MCF 10A (cell line): ENCODE results near the gene B4GALT5. TPM values are rescaled to one million over a fixed set of nuclear protein-coding genes. Genes with fewer than 3 reads are reported as not detected.

Experiments used
- BruUV-seq: library from RNA; stranded (reverse); fragments of 400-500 nt; replicated peaks from 2 replicates; lab custom pipeline; 2021; lab: Mats Ljungman, UMichigan
- CTCF ChIA-PET: fragments of 300-600 bp; sonication (Branson Sonifier 250); formaldehyde crosslinking; extraction: SDS; loops from one replicate; lab custom pipeline; 2021; ENCODE audit warnings: antibody characterized with exemption, inconsistent platforms; lab: Yijun Ruan, JAX
- POLR2A ChIA-PET: fragments of 300-600, 350-650 bp; sonication (Branson Sonifier 250); formaldehyde crosslinking; extraction: SDS; loops from one replicate; lab custom pipeline; 2020; ENCODE audit warnings: antibody characterized with exemption, inconsistent platforms; lab: Yijun Ruan, JAX
- DNase-seq: peaks from one replicate; pipeline ENCODE4 v3.0.0-alpha.2; 2018; ENCODE audit not compliant: unreplicated experiment
- H3K27ac Mint-ChIP-seq: one replicate; pipeline ENCODE4 v1.8.0; 2022; ENCODE audit warnings: mild to moderate bottlenecking, low read depth, mixed read lengths; ENCODE audit not compliant: unreplicated experiment
- H3K27me3 Mint-ChIP-seq: one replicate; pipeline ENCODE4 v1.8.0; 2022; ENCODE audit warnings: mixed read lengths; ENCODE audit not compliant: insufficient read depth, unreplicated experiment
- H3K36me3 Mint-ChIP-seq: one replicate; pipeline ENCODE4 v1.8.0; 2022; ENCODE audit warnings: mild to moderate bottlenecking, moderate library complexity, mixed read lengths; ENCODE audit not compliant: insufficient read depth, unreplicated experiment
- H3K4me1 Mint-ChIP-seq: one replicate; pipeline ENCODE4 v1.8.0; 2022; ENCODE audit warnings: mixed read lengths; ENCODE audit not compliant: insufficient read depth, unreplicated experiment
- H3K4me3 Mint-ChIP-seq: one replicate; pipeline ENCODE4 v1.8.0; 2022; ENCODE audit warnings: mild to moderate bottlenecking, moderate library complexity, mixed read lengths; ENCODE audit not compliant: unreplicated experiment
- H3K9me3 Mint-ChIP-seq: one replicate; pipeline ENCODE4 v1.8.0; 2022; ENCODE audit warnings: mixed read lengths; ENCODE audit not compliant: unreplicated experiment
- CTCF ChIP-seq: fragments of 200-600 bp; IDR thresholded peaks from one replicate; pipeline ENCODE4 v1.8.0; 2022; ENCODE audit warnings: antibody characterized with exemption, mild to moderate bottlenecking; ENCODE audit not compliant: unreplicated experiment
- intact Hi-C: fragments of 100-400 bp; cut with micrococcal nuclease; formaldehyde crosslinking; loops from 2 replicates; pipeline ENCODE4 v1.14.1; 2022
- total RNA-seq: library from RNA; stranded (reverse); gene quantifications from 2 replicates; pipeline ENCODE4 v1.2.3, GENCODE V29; 2022

B4GALT5 gene
- total RNA-seq, 1 experiment from 2014 or later = 17.1 TPM

- BruUV-seq = no TSS peak
- no peaks in the 10 kb centered on the region for H3K4me1 Mint-ChIP-seq
- POLR2A ChIA-PET = interaction anchor here (0.5 to 0.9 kb wide), 2 partner anchors 13 to 91 kb away, joined by 3 to 5 read pairs; no protein-coding TSS in a partner anchor
These were observed 40.9 kb upstream of the B4GALT5 start for GRCh38 chr20:49754596-49754995.

GRCh38 chr20:49753133-49753532 is 39.5 kb upstream of the B4GALT5 start:
- TF ChIP-seq CTCF = no peak
- H3K27ac Mint-ChIP-seq = no peak overlapping the region
- H3K4me3 Mint-ChIP-seq = no peak overlapping the region
- ChIA-PET CTCF (interaction anchor here (0.8 kb wide), 1 partner anchor 93 kb away, joined by 3 read pairs; no protein-coding TSS in a partner anchor), POLR2A (no interaction called here)
- no peaks in the 10 kb centered on the region for H3K27me3 Mint-ChIP-seq
- DNase-seq = no peak
- H3K36me3 Mint-ChIP-seq = no peaks in the 10 kb centered on the region
- BruUV-seq = no TSS peak
- intact Hi-C loops = no loop called here
- no peaks in the 10 kb centered on the region for H3K9me3 Mint-ChIP-seq
- no peaks in the 10 kb centered on the region for H3K4me1 Mint-ChIP-seq

More at GRCh38 chr20:49754596-49754995, 40.9 kb upstream of the B4GALT5 start:
- intact Hi-C loops = no loop called here
- Mint-ChIP-seq H3K4me3 (no peak overlapping the region), H3K27ac (no peak overlapping the region), H3K9me3 (no peaks in the 10 kb centered on the region), H3K36me3 (no peaks in the 10 kb centered on the region), H3K27me3 (no peaks in the 10 kb centered on the region)
- no peak for TF ChIP-seq CTCF
- DNase-seq = no peak
- CTCF ChIA-PET = interaction anchor here (0.7 to 1.1 kb wide), 2 partner anchors 22 to 40 kb away, joined by 3 read pairs; no protein-coding TSS in a partner anchor

- H3K27ac Mint-ChIP-seq = no peak overlapping the region
- H3K36me3 Mint-ChIP-seq = no peaks in the 10 kb centered on the region
- intact Hi-C loops = no loop called here
- DNase-seq = no peak
- H3K4me3 Mint-ChIP-seq = no peak overlapping the region
- no peaks in the 10 kb centered on the region for H3K9me3 Mint-ChIP-seq
- no peaks in the 10 kb centered on the region for H3K27me3 Mint-ChIP-seq
- TF ChIP-seq CTCF = no peak
- no TSS peak for BruUV-seq
- ChIA-PET POLR2A (interaction anchor here (0.7 kb wide), 1 partner anchor 21 kb away, joined by 5 read pairs; no protein-coding TSS in a partner anchor), CTCF (interaction anchor here (0.9 kb wide), 1 partner anchor 11 kb away, joined by 3 read pairs; no protein-coding TSS in a partner anchor)
- no peaks in the 10 kb centered on the region for H3K4me1 Mint-ChIP-seq
These were observed 38.7 kb upstream of the B4GALT5 start for GRCh38 chr20:49752201-49752903.

- Mint-ChIP-seq H3K9me3 (no peaks in the 10 kb centered on the region), H3K27me3 (no peaks in the 10 kb centered on the region), H3K4me3 (no peak overlapping the region), H3K4me1 (no peaks in the 10 kb centered on the region), H3K27ac (no peak overlapping the region), H3K36me3 (no peaks in the 10 kb centered on the region)
- intact Hi-C loops = no loop called here
- POLR2A ChIA-PET = no interaction called here
- CTCF ChIA-PET = interaction anchor here (0.9 kb wide), 1 partner anchor 10 kb away, joined by 3 read pairs; no protein-coding TSS in a partner anchor
- TF ChIP-seq CTCF = no peak
- no peak for DNase-seq
- BruUV-seq = no TSS peak
These were observed 37.7 kb upstream of the B4GALT5 start for GRCh38 chr20:49751397-49751736.
